ENCODE data around the gene POLR1F.

DNA sequence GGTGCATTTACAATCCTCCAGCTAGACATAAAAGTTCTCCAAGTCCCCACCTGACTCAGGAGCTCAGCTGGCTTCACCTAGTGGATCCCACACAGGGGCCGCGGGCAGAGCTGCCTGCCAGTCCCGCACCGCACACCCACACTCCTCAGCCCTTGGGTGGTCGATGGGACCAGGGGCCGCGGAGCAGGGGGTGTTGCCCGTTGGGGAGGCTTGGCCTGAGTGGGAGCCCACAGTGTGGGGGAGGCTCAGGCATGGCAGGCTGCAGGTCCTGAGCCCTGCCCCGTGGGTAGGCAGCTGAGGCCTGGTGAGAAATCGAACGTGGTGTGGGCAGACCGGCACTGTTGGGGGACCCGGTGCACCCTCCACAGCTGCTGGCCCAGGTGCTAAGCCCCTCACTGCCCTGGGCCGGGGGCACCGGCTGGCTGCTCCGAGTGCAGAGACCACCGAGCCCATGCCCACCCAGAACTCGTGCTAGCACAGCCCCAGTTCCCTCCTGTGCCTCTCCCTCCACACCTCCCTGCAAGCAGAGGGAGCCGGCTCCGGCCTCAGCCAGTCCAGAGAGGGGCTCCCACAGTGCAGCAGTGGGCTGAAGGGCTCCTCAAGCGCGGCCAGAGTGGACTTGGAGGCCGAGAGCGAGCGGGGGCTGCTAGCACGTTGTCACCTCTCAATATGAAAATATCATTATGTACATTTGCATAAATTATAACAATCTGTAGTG lies 16.6 kb downstream of the POLR1F start:
- no peak for TF ChIP-seq EZH2 (IDR thresholded peaks at IDR 0.05; ENCODE audit: low read length, unreplicated experiment)
- TF ChIP-seq, protein P1, sequence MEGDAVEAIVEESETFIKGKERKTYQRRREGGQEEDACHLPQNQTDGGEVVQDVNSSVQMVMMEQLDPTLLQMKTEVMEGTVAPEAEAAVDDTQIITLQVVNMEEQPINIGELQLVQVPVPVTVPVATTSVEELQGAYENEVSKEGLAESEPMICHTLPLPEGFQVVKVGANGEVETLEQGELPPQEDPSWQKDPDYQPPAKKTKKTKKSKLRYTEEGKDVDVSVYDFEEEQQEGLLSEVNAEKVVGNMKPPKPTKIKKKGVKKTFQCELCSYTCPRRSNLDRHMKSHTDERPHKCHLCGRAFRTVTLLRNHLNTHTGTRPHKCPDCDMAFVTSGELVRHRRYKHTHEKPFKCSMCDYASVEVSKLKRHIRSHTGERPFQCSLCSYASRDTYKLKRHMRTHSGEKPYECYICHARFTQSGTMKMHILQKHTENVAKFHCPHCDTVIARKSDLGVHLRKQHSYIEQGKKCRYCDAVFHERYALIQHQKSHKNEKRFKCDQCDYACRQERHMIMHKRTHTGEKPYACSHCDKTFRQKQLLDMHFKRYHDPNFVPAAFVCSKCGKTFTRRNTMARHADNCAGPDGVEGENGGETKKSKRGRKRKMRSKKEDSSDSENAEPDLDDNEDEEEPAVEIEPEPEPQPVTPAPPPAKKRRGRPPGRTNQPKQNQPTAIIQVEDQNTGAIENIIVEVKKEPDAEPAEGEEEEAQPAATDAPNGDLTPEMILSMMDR (conservative IDR thresholded peaks at IDR 0.05; ENCODE audit: low read depth, low read length) = no peak
